ENCODE results near the gene SPAG7. TPM values are rescaled to one million over a fixed set of nuclear protein-coding genes. Genes with fewer than 3 reads are reported as not detected.
"Not testable (repeated sequence)": the region's sequence is repeated elsewhere in the genome, so short reads cannot be mapped to it uniquely, and the experiment has no call there.

SPAG7 gene
- total RNA-seq, 1 donor from 2014 or later, result 65.3 TPM

DNA sequence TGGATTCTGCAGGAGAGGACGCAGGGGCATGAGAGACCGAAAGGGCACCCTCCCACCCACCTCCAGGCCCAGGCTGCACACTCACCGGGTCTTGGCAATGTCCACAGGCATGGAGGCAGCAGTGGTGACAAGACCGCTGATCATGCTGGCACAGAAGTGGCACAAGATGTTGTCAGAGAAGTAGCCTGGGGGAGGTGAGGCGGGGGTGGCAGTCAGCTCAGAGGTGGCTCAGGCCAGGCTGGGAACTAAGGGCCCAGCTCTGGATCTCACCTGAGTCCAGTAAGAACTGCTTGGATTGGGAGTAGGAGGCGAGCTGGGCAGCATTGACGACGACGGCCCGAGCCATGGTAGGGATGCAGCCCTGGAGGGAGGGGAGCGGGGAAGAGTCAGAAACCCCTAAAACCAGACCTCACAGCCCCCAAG is 29.5 kb downstream of the SPAG7 start:
- no peak for DNase-seq (ENCODE audit: low read depth, low spot score)

DNA sequence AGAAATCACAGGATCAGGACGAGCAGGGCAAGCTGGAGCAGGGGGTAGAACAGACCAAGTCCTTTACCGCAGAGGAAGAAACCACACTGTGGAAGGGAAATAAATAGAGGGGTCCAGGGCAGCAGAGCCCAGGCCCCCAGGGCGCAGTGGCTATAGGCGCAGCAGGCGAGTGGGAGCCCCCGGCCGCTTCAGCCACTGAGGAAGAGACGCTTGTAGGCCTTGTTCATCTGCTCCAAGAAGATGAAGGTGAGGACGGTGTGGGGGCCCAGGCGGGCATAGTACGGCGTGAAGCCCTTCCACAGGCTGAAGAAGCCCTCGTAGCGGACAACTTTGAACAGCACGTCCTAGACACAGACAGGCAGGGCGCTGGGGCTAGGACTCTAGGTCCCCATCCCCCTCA is 30.1 kb downstream of the SPAG7 start:
- no peak for DNase-seq (ENCODE audit: low read depth, low spot score)

DNA sequence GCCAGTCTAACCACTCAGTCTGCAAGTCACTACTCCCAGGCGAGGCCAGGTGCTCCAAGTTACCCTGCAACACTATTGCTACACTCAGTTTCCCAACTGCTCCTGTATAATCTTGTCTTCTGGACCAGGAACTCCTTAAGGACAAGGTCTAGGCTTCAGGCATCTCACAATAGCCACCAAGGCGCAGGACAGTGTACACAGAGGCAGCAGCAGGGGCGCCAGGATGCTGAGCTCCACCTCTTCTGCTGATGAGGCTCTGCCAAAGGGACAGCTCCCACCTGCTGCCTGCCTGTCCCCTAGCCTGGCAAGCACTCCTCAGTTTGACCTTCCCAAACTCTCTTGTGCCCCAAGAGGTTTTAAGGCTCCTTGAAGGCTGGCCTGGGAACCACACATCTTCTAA is 31.2 kb downstream of the SPAG7 start:
- DNase-seq (ENCODE audit: low read depth, low spot score), result no peak

DNA sequence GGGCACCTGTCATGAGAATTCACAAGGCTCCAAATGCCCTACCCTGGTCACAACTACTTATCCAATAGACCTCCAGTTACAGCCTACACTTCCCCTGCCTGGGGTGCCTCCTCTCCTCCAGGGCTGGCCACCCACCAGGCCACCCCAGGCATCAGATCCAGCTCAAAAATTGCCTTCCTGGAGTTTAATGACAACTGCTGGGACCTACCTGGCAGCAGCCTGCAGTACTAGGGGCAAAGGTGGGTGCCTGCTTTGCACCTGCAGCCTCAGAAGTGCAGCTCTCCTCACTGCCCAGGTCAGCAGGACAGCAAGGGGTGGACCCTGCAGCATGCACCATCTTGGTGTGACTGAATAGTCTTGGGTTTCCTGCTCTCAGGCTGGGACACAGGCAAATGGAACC is 32.0 kb downstream of the SPAG7 start:
- no peak for DNase-seq (ENCODE audit: low read depth, low spot score)

DNA sequence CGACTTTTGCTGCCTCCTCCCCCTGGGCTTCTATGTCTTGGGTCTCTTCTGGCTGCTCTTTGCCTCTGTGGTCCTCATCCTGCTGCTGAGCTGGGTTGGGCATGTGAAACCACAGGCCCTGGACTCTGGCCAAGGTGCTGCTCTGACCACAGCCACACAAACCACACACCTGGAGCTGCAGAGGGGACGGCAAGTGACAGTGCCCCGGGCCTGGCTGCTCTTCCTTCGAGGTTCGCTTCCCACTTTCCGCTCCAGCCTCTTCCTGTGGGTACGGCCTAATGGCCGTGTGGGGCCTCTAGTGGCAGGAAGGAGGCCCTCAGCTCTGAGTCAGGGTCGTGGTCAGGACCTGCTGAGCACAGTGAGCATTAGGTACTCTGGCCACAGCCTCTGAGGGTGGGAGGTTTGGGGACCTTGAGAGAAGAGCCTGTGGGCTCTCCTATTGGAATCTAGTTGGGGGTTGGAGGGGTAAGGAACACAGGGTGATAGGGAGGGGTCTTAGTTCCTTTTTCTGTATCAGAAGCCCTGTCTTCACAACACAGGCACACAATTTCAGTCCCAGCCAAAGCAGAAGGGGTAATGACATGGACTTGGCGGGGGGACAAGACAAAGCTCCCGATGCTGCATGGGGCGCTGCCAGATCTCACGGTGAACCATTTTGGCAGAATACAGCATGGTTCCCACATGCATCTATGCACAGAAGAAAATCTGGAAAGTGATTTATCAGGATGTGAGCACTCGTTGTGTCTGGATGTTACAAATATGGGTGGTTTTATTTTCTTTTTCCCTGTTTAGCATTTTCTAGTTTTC is 33.2 kb downstream of the SPAG7 start:
- DNase-seq (ENCODE audit: low read depth, low spot score), result no peak

DNA sequence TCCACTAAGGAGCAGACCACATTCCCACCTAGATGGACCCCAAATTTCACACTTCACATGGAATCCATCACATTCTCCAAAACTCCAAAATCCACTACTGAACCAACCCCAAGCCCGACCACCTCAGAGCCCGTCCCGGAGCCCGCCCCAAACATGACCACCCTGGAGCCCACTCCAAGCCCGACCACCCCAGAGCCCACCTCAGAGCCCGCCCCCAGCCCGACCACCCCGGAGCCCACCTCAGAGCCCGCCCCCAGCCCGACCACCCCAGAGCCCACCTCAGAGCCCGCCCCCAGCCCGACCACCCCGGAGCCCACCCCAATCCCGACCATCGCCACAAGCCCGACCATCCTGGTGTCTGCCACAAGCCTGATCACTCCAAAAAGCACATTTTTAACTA is 34.0 kb downstream of the SPAG7 start:
- no peak for DNase-seq (ENCODE audit: low read depth, low spot score)

DNA sequence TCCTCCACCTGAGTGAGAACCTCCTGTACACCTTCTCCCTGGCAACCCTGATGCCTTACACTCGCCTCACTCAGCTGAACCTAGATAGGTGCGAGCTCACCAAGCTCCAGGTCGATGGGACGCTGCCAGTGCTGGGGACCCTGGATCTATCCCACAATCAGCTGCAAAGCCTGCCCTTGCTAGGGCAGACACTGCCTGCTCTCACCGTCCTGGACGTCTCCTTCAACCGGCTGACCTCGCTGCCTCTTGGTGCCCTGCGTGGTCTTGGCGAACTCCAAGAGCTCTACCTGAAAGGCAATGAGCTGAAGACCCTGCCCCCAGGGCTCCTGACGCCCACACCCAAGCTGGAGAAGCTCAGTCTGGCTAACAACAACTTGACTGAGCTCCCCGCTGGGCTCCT is 34.9 kb downstream of the SPAG7 start:
- no peak for DNase-seq (ENCODE audit: low read depth, low spot score)

DNA sequence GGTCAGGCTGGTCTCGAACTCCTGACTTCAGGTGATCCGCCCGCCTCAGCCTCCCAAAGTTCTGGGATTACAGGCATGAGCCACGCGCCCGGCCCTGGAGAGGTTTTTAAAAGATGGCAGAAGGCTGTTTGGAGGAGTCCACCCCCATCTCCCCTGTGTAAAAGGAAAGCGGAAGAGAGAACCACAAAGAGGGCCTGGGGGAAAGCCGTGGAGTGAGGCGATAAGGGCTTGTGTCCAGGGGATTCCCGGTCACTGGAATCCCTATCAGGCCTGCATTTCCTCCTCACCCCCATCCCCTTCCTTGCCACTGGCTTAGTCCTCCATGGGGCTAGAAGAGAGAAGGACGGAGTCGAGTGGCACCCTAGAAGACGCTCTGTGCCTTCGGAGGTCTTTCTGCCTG is 35.7 kb downstream of the SPAG7 start, which contains the start of gene GP1BA:
TSS of gene GP1BA (plus strand) at position 315 of the 400 bp plus-strand sequence. CDS start 328 bp downstream, outside the sequence.
- DNase-seq (ENCODE audit: low read depth, low spot score), result no peak

DNA sequence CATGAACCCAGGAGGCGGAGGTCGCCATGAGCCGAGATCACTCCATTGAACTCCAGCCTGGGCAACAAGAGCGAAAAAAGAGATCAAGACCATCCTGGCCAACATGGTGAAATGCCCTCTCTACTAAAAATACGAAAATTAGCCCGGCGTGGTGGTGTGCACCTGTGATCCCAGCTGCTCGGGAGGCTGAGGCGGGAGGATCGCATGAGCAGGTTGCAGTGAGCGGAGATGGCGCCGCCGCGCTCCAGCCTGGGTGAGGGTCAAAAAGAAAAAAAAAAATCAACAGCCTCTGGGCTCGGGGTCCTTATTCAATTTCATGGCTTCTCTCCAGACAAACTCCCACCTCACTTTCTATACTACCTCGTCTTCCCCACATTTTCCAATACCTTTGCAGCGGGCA is 38.7 kb downstream of the SPAG7 start:
- no peak for DNase-seq (ENCODE audit: low read depth, low spot score)

DNA sequence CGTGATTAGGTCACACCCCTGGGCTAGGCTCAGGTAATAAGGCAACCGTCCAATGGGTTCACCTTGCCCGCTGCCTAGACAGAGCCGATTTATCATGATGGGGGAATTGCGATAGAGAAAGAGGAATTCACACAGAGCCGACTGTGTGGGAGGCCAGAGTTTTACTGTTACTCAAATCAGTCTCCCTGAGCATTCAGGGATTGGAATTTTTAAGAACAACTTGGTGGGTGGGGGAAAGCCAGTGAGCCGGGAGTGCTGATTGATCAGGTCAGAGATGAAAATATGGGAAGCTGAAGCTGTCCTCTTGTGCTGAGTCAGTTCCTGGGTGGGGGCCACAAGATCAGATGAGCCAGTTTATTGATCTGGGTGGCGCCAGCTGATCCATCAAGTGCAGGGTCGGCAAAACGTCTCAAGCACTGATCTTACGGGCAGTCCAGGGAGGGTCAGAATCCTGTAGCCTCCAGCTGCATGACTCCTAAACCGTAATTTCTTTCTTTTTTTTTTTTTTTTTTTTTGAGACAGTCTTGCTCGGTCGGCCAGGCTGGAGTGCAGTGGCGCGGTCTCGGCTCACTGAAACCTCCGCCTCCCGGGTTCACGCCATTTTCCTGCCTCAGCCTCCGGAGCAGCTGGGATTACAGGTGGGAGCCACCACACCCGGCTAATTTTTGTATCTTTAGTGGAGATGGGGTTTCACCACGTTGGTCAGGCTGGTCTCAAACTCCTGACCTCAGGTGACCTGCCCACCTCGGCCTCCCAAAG is 40.9 kb downstream of the SPAG7 start:
- not testable (repeated sequence) for DNase-seq (ENCODE audit: low read depth, low spot score)

DNA sequence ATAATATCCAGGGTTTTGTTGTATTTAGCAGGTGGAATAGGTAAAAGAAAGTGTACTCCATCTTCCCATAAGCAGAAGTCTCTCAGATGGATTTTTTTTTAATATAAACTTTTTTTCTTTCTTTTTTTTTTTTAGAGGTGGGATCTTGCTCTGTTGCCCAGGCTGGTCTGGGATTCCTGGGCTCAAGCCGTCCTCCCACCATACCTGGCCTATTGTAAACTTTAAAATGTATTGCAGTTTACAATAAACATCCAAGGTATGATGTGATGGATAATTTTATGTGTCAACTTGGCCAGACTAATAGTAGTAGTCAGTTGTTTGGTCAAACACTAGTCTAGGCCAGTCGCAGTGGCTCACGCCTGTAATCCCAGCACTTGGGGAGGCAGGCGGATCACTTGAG is 46.3 kb downstream of the SPAG7 start:
- DNase-seq (ENCODE audit: low read depth, low spot score), result no peak

DNA sequence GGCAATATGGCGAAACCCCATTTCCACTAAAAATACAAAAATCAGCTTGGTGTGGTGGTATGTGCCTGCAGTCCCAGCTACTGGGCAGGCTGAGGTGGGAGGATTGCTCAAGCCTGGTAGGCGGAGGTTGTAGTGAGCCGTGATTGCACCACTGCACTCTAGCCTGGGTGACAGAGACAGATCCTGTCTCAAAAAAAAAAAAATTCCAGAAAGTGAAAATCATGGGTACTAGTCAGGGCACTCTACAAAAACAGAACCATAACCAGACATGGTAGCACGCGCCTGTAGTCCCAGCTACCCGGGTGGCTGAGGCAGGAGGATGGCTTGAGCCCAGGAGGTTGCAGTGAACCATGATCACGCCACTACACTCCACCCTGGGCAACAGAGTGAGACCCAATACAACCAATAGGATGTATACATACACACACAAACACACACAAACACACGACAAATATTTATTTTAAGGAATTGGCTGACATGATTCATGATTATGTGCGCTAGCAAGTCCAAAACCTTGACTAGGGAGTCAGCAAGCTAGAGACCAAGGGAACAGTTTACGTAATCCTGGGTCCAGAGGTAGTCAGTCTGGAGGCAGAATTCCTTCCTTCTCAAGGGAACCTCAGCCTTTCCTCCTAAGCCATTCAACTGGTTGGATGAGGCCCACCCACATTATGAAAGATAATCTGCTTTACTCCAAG is 47.1 kb downstream of the SPAG7 start:
- no peak for DNase-seq (ENCODE audit: low read depth, low spot score)

DNA sequence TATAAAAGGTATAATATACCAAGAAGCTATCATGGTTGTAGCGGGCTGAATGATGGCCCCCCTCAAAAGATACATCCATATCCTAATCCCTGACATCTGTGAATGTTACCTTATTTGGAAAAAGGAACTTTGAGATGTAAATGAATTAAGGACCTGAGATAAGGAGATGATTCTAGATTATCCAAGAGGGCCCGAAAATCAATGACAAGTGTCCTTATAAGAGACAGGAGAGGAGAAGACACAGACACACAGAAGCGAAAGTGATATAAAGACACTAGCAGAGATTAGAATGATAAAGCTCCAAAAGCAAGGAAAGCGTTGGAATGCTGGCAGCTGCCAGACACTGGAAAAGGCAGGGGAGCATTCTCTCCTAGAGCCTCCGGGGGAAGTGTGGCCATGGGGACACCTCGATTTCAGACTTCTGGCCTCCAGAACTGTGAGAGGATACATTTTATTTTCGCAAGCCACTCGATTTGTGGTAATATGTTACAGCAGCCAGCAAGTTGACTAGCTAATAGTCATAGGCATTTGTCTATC is 48.0 kb downstream of the SPAG7 start:
- DNase-seq (ENCODE audit: low read depth, low spot score), result no peak

DNA sequence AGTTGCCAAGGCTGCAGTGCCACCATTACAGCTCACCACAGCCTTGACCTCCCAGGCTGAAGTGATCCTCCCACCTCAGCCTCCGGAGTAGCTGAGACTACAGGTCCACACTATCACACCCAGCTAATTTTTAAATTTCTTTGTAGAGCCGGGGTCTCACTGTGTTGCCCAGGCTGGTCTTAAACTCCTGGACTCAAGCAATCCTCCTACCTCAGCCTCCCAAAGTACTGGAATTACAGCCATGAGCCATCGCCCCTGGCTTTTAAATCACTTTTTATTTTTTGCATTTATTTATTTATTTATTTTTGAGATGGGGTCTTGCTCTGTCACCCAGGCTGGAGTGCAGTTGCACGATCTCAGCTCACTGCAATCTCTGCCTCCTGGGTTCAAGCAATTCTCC is 53.1 kb downstream of the SPAG7 start:
- not testable (repeated sequence) for DNase-seq (ENCODE audit: low read depth, low spot score)

DNA sequence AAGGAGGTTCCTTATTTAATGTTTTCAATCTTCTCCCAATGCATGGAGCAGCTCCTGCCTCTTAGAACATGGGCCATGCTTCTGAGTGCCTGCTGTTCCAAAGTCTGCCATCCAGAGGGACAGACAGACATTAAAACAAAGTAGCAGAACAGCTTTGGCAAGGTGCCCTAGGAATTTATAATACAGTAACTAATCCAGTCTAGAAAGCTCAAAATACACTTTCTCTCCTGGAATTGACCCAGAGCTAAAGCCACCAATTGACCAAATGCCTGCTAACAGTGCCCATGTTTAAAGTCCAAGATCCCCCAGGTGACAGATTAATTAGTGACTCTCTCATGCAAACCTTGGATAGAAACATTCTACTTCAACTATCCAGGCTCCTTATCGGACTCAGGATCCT is 53.6 kb downstream of the SPAG7 start:
- DNase-seq (ENCODE audit: low read depth, low spot score), result no peak

Other genes starting within 250 kb of the SPAG7 start
- 9.4 and 12.5 TPM in 2 replicates for gene MED11, start 236.4 kb downstream of the SPAG7 start, total RNA-seq
- 0.07 and 0.11 TPM in 2 replicates for gene ZMYND15, start 228.0 kb downstream of the SPAG7 start, total RNA-seq
- gene CXCL16, start 227.9 kb downstream of the SPAG7 start, total RNA-seq, result 2.4 and 7.4 TPM in 2 replicates
- gene TM4SF5, start 195.9 kb downstream of the SPAG7 start, total RNA-seq, result not detected in 2 replicates
- gene VMO1, start 181.5 kb downstream of the SPAG7 start, total RNA-seq, result 0.32 and 0.40 TPM in 2 replicates
- gene GLTPD2, start 178.9 kb downstream of the SPAG7 start, total RNA-seq, result not detected in 2 replicates
- gene PSMB6, start 171.7 kb downstream of the SPAG7 start, total RNA-seq, result 225 and 243 TPM in 2 replicates
- 25.6 and 32.3 TPM in 2 replicates for gene PLD2, start 160.7 kb downstream of the SPAG7 start, total RNA-seq
- 26.2 and 30.8 TPM in 2 replicates for gene MINK1, start 134.5 kb downstream of the SPAG7 start, total RNA-seq
- gene C17orf107, start 68.3 kb downstream of the SPAG7 start, total RNA-seq, result 0.71 and 0.92 TPM in 2 replicates
- gene CHRNE, start 64.7 kb downstream of the SPAG7 start, total RNA-seq, result 0.53 and 3.2 TPM in 2 replicates
- gene GP1BA, start 35.5 kb downstream of the SPAG7 start, total RNA-seq, result not detected in 2 replicates
- gene SLC25A11, start 27.8 kb downstream of the SPAG7 start, total RNA-seq, result 61.6 and 71.2 TPM in 2 replicates
- gene RNF167, start 27.5 kb downstream of the SPAG7 start, total RNA-seq, result 14.8 and 15.2 TPM in 2 replicates
- gene PFN1, start 19.3 kb downstream of the SPAG7 start, total RNA-seq, result 518 and 651 TPM in 2 replicates
- 1.3 and 1.6 TPM in 2 replicates for gene ENO3, start 16.7 kb downstream of the SPAG7 start, total RNA-seq
- gene CAMTA2, start 19.9 kb upstream of the SPAG7 start, total RNA-seq, result 4.3 and 4.5 TPM in 2 replicates
- 0.13 and 0.28 TPM in 2 replicates for gene INCA1, start 29.7 kb upstream of the SPAG7 start, total RNA-seq
- gene KIF1C, start 30.1 kb upstream of the SPAG7 start, total RNA-seq, result 94.7 and 113 TPM in 2 replicates
- gene SLC52A1, start 67.6 kb upstream of the SPAG7 start, total RNA-seq, result 0.07 TPM in 2 replicates
- 1.1 and 1.9 TPM in 2 replicates for gene ZFP3, start 110.7 kb upstream of the SPAG7 start, total RNA-seq
- gene ZNF232, start 144.1 kb upstream of the SPAG7 start, total RNA-seq, result 6.3 and 7.6 TPM in 2 replicates
- not detected in 2 replicates for gene USP6, start 148.2 kb upstream of the SPAG7 start, total RNA-seq
- 2.0 and 4.9 TPM in 2 replicates for gene ZNF594, start 224.1 kb upstream of the SPAG7 start, total RNA-seq